HG02678 (cell line): Measurements from ENCODE around the gene CLPTM1L.
"Not testable (repeated sequence)": the region's sequence is repeated elsewhere in the genome, so short reads cannot be mapped to it uniquely, and the experiment has no call there.

Source experiments
- ATAC-seq: cut with Tn5 transposase; IDR thresholded peaks from one replicate; pipeline ENCODE4 v1.9.1; 2021; ENCODE audit warnings: mild to moderate bottlenecking, moderate library complexity; ENCODE audit not compliant: unreplicated experiment

CLPTM1L gene

DNA sequence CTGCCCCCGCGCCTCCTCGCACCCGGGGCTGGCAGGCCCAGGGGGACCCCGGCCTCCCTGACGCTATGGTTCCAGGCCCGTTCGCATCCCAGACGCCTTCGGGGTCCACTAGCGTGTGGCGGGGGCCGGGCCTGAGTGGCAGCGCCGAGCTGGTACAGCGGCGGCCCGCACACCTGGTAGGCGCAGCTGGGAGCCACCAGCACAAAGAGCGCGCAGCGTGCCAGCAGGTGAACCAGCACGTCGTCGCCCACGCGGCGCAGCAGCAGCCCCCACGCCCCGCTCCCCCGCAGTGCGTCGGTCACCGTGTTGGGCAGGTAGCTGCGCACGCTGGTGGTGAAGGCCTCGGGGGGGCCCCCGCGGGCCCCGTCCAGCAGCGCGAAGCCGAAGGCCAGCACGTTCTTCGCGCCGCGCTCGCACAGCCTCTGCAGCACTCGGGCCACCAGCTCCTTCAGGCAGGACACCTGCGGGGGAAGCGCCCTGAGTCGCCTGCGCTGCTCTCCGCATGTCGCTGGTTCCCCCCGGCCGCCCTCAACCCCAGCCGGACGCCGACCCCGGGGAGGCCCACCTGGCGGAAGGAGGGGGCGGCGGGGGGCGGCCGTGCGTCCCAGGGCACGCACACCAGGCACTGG, 50.6 kb downstream of the CLPTM1L start:
- no peak for ATAC-seq

DNA sequence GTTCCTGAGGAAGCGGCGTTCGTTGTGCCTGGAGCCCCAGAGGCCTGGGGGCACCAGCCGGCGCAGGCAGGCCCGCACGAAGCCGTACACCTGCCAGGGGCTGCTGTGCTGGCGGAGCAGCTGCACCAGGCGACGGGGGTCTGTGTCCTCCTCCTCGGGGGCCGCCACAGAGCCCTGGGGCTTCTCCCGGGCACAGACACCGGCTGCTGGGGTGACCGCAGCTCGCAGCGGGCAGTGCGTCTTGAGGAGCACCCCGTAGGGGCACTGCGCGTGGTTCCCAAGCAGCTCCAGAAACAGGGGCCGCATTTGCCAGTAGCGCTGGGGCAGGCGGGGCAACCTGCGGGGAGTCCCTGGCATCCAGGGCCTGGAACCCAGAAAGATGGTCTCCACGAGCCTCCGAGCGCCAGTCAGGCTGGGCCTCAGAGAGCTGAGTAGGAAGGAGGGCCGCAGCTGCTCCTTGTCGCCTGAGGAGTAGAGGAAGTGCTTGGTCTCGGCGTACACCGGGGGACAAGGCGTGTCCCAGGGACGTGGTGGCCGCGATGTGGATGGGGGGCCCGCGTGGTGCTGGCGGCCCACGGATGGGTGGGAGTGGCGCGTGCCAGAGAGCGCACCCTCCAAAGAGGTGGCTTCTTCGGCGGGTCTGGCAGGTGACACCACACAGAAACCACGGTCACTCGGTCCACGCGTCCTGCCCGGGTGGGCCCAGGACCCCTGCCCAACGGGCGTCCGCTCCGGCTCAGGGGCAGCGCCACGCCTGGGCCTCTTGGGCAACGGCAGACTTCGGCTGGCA, 51.3 kb downstream of the CLPTM1L start:
- no peak for ATAC-seq

DNA sequence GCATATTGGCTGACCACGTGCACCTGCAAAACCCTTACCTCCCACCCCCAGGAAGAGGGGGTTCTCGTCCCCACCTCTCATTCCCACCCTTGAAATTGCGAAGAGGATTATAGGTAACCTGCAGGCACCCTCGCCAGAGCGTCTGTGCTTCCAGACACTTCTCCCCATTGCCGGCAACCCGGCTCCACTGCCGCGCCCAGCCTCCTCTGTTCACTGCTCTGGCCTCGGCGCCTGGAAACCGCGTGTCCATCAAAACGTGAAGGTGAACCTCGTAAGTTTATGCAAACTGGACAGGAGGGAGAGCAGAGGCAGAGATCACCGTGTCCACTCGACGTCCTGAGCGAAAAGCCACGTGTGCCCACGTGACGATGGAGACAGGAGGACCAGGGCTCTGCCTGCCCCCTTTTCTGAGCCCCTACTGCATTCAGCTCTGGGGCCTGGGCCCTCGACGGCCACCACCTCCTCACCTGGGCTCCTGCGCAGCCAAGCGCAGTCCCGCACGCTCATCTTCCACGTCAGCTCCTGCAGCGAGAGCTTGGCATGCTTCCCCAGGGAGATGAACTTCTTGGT, 52.0 kb downstream of the CLPTM1L start:
- ATAC-seq: no peak

DNA sequence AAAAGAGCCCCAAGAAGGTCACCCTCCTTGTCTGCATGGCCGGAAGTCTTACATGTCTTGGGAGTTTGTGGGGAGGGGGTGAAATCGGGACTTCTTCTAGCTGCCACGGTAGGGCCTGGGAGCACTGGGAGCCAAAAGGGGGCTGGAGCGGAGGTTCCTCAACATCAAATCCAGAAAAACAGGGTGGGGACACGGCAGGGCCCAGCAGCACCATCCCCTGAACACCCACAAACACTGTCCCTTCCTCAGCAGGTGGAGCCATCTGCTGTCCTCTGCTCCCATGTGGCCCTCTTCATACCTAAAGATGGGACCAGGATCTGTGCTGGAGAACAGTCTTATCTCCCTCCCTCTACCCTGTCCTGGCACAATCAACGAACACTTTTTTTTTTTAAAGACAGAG, 52.8 kb downstream of the CLPTM1L start:
- no peak for ATAC-seq

DNA sequence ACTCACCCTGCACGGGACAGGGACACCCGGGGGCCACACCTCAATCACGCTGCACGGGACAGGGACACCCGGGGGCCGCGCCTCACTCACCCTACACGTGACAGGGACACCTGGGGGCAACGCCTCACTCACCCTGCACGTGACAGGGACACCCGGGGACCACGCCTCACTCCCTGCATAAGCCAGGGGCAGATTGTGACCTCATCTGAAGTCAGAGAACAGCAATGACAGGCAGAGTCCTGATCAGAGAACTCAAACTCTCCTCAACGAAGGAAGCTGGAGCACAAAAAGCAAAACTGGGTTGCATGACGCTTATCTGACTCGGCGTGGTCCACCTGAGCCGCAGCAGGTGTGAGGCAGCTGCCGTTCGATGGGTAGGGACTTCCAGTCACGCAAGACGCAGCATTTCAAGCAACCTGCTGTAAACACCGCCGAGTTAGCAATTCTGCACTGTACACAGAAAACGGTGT, 53.3 kb downstream of the CLPTM1L start:
- no peak for ATAC-seq

DNA sequence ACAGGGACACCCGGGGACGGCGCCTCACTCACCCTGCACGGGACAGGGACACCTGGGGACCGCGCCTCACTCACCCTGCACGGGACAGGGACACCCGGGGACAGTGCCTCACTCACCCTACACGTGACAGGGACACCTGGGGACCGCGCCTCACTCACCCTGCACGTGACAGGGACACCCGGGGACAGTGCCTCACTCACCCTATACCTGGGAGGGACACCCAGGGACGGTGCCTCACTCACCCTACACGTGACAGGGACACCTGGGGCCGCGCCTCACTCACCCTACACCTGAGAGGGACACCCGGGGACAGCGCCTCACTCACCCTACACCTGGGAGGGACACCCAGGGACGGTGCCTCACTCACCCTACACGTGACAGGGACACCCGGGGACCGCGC, 53.9 kb downstream of the CLPTM1L start:
- ATAC-seq: not testable (repeated sequence)

DNA sequence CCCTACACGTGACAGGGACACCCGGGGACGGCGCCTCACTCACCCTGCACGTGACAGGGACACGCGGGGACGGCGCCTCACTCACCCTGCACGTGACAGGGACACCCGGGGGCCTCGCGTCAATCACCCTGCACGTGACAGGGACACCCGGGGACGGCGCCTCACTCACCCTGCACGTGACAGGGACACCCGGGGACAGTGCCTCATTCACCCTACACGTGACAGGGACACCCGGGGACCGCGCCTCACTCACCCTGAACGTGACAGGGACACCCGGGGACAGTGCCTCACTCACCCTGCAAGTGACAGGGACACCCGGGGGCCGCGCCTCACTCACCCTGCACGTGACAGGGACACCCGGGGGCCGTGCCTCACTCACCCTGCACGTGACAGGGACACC, 55.3 kb downstream of the CLPTM1L start:
- ATAC-seq: not testable (repeated sequence)

DNA sequence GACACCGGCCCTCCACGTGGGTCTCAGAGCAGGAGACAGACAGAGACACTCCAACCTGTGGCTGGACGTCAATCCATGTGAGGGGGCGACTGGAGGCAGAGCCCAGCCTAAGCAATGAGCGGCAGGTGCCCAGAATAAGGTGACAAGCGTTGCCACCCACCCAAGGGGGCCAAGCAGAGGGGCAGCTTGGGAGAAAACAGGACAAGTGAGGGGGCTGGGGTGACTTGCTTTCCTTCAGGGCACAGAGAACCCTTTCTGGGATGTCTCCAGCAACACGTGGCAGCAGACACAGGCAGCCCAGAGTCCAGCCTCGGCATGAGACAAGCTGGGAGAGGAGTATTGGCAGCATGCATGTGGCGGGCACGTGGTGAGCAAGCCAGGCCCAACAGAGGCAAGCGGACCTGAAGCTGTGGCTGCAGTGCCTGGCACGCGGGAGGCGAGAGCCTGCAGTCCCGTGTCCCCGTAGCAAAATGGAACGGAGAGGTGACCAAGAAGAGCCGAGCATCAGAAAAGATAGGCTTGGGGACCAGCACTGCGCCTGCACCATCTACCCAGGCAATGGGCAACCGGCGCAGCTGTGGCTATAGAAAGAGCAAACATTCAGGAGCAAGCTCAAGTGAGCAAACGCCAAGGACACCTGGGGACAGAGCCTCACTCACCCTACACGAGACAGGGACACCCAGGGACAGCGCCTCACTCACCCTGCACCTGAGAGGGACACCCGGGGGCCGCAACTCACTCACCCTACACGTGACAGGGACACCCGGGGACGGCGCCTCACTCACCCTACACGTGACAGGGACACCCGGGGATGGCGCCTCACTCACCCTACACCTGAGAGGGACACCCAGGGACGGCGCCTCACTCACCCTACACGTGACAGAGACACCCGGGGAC, 56.2 kb downstream of the CLPTM1L start:
- no peak for ATAC-seq

DNA sequence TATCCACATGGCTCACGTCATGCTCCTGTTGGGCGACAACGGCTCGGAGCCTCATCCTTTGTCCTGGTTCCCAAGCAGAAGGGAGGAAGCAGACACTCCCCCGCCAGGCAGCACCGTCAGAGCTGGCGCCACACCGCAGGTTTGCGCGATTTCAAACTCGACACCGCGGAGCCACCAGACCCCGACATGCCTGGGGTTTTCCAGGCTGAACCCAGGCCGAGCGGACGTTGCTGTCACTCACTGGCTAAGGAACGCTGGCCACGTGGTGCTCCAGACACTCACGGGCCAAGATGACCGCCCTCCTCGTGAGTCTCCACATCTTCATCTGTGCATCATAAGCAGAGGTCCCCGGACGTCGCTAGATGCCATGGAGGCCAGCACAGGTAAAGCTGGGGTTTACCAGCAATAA, 59.0 kb downstream of the CLPTM1L start:
- ATAC-seq: no peak

DNA sequence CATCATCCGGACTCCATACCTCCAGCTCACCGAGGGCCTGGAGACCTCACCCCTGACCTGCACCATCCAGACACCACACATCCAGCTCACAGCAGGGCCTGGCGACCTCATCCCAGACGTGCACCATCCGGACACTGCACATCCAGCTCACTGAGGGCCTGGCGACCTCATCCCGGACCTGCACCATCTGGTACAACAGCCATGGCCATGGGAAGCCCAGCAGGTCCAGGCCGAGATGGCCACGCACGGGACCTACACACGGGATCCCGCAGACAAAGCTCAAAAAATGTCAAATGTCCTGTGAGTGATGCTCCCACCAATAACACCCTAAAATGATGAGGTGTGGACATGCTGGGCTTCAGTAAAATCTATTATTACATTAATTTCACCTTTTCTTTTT, 59.8 kb downstream of the CLPTM1L start:
- ATAC-seq: no peak

DNA sequence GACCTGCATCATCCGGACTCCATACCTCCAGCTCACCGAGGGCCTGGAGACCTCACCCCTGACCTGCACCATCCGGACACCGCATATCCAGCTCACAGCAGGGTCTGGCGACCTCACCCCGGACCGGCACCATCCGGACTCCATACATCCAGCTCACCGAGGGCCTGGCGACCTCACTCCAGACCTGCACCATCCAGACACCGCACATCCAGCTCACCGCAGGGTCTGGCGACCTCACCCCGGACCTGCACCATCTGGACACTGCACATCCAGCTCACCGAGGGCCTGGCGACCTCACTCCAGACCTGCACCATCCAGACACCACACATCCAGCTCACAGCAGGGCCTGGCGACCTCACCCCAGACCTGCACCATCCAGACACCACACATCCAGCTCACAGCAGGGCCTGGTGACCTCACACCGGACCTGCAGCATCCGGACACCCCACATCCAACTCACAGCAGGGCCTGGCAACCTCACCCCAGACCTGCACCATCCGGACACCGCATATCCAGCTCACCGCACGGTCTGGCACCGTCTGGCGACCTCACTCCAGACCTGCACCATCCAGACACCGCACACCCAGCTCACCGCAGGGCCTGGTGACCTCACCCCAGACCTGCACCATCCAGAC, 60.4 kb downstream of the CLPTM1L start:
- not testable (repeated sequence) for ATAC-seq

DNA sequence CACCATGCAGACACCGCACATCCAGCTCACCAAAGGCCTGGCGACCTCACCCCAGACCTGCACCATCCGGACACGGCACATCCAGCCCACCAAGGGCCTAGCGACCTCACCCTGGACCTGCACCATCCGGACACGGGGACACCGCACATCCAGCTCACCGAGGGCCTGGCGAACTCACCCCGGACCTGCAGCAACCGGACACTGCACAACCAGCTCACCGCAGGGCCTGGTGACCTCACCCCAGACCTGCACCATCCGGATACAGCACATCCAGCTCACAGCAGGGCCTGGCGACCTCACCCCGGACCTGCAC, 61.2 kb downstream of the CLPTM1L start:
- not testable (repeated sequence) for ATAC-seq

DNA sequence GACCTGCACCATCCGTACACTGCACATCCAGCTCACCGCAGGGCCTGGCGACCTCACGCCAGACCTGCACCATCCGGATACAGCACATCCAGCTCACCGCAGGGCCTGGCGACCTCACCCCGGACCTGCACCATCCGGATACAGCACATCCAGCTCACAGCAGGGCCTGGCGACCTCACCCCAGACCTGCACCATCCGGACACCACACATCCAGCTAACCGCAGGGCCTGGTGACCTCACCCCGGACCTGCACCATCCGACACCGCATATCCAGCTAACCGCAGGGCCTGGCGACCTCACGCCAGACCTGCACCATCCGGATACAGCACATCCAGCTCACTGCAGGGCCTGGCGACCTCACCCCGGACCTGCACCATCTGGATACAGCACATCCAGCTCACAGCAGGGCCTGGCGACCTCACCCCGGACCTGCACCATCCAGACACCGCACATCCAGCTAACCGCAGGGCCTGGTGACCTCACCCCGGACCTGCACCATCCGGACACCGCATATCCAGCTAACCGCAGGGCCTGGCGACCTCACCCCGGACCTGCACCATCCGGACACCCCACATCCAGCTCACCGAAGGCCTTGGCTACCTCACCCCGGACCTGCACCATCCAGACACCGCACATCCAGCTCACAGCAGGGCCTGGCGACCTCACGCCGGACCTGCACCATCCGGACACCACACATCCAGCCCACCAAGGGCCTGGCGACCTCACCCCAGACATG, 61.7 kb downstream of the CLPTM1L start:
- ATAC-seq: not testable (repeated sequence)

DNA sequence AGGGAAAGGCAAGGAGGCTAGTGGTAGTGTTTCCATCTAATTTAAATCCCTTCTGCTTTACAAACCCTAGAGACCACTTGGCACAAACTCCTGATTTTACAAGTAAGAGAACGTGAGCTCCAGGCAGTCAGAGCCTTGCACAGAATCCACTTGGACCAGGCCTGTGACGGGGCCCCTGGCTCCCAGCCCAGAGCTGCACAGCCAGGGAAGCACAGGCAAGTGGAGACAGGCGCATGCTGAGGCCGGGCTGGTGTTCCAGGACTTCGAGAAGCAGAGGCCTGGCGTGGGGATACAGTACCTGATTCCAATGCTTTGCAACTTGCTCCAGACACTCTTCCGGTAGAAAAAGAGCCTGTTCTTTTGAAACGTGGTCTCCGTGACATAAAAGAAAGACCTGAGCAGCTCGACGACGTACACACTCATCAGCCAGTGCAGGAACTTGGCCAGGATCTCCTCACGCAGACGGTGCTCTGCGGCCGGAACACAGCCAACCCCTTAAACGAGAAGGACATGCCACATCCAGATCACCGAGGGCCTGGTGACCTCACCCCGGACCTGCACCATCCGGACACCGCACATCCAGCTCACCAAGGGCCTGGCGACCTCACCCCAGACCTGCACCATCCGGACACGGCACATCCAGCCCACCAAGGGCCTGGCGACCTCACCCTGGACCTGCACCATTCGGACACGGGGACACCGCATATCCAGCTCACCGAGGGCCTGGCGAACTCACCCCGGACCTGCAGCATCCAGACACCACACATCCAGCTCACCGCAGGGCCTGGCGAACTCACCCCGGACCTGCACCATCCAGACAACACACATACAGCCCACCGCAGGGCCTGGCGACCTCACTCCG, 62.5 kb downstream of the CLPTM1L start:
- no peak for ATAC-seq

DNA sequence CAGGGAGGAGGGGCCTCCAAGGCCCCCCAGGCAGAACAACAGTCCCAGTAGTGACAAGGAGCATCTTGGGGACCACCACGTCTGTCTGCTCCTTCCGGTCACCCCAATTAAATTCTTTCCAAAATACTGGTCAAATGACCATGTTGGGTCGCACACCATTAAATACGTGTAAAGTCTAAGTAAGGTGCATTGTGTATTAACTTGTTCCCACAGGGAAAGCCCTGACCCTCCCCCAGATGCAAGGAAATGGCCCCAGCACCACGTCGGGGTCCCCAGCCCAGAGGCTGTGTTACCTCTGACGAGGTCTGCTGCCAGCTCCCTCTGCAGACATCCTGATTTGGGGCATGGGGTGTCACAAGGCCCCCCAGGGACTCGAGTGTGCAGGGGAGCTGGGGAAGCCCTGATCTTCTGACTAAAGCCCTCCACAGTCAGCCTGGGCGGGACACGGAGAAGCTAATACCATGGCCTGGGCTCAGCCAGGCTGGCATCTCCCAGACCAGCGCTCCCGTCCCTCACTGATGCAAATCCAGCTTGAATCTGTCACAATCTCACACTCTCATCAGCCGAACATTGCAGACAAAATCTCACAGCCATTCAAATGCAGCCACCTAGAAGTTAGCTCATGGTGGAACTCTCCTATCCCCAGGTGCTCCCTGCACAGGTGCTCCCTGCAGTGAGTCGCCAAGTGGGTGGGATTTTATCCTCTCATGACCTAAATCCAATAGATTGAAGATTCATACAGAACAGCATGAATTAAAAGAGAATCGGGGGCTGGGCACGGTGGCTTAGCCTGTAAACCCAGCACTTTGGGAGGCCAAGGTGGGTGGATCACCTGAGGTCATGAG, 63.6 kb downstream of the CLPTM1L start:
- no peak for ATAC-seq

DNA sequence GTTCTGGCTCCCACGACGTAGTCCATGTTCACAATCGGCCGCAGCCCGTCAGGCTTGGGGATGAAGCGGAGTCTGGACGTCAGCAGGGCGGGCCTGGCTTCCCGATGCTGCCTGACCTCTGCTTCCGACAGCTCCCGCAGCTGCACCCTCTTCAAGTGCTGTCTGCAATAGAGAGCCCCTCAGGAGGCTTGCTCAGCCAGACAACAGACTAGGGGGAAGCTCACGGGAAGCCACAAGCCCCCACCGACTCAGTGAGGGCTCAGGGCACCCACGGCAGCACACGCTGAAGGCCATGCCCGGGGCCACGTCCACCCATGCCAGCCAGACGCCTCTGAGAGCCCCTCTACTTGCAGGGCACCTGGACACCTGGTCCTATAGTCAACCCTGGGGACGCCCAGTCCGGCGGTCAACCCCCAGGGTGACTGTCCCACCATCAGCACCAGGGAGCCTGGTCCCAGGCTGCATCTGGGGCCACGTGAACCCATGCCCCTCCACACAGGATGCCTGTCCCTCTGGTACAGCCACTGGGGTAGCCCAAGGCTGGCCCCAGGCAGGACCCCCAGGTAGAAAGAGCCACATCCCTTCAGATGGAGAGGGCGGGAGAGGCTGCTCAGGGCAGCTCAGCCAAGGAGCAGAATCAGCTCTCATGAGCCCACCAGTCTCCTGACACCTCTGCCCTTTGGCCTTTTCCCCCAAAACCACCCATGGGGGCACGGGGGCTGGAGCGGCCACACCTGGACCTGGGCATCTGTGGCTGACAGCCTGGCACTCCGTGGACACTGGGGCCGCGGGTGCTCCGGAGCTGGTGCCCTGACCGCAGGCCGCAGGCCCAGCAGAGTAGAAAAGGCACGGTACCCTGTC, 64.5 kb downstream of the CLPTM1L start:
- no peak for ATAC-seq

DNA sequence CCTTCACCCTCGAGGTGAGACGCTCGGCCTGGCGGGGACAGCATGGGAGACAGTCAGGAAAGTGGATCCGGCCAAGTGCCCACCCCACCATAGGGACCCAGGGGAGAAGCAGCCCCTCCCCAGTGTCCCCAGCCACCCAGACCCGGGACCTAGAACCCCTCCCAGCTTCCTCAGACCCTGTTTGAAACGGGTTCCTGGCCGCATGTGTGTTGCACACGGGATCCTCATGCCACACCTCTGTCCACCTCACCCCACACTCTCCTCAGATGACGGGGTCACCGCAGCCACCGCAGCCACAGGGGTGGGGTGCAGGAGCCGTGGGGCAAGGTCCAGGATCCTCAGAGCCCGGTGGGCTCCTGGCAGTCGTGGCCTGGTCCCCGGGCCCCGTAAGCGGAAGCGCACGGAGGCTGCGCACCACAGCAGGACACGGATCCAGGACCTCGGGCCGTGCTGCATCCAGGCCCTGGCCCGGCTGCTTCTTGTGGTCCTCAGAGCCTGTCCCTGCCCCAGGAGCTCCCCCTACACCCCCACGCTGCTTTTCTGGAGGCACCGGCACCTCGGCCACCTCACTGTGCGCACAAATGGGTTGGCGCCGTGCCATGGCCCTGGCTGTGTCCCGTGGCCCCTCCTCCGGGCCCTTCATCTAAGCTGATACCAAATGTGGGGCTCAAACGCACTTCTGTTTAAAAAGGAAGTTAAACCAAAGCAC, 65.3 kb downstream of the CLPTM1L start:
- ATAC-seq: no peak
